Measurements from ENCODE around the gene RALGAPA1.
"Not testable (repeated sequence)": the region's sequence is repeated elsewhere in the genome, so short reads cannot be mapped to it uniquely, and the experiment has no call there.

RALGAPA1 gene

GRCh38 chr14:35699791-35700444 is 109.2 kb downstream of the RALGAPA1 start:
- DNase-seq (ENCODE audit: low spot score): no peak

- no peak for DNase-seq (ENCODE audit: low spot score)
Measured at GRCh38 chr14:35696575-35696974, 112.5 kb downstream of the RALGAPA1 start.

DNA sequence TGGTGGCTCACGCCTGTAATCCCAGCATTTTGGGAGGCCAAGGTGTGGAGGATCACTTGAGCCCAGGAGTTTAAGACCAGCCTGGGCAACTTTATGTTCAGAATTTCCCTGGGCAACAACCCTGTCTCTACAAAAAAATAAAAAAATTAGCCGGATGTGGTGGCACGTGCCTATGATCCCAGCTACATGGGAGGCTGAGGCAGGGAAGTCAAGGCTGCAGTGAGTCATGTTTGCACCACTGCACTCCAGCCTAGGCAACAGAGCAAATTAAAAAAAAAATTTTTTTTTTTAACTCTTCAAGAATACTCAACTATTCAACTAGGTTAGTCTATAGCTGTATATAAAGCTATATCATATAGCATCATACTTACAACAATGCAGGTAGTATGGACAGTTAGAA is 113.0 kb downstream of the RALGAPA1 start:
- DNase-seq (ENCODE audit: low spot score): no peak

DNA sequence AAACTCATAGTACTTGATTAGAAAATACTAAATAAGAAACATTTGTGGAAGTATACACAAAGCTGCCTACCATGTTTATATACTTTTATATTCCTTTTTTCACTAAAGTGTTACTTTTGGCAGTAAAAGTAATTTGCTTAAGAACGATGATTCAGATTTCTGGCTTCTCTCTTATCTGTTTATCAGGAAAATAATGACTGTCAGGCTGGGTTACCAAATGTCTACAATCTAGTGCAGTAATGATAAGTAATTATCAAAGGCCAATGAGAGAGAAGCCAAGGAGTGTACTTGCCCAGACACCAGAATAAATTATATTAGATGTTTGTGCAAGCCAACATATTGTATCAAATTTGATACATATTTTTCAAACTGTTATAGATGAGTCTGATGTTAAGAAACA is 113.4 kb downstream of the RALGAPA1 start:
- no peak for DNase-seq (ENCODE audit: low spot score)

GRCh38 chr14:35695072-35695471 is 114.0 kb downstream of the RALGAPA1 start:
- DNase-seq (ENCODE audit: low spot score): no peak

DNA sequence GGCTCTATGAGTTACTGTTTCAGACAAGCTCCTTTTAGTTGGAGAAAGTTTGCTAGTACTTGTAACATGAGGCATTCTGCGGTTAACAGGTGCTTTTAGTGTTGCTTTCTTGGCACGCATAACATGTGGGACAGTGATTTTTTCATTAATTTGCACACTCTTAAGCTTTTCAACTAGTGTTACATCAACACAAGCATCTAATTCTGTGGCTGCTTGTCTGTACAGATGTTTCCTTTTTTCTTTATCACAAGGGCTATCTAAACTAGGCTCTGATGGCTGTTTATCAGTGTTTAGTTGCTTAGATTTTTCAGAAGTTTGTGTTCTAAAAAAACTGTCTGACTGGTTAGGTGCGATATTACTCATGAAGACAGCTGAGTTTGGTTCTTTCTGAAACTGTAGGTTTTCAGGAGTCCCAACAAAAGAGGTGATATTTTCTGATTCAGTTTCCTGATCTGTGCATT is 120.1 kb downstream of the RALGAPA1 start:
- no peak for DNase-seq (ENCODE audit: low spot score)

- DNase-seq (ENCODE audit: low spot score): no peak
Measured at GRCh38 chr14:35688126-35688826, 120.8 kb downstream of the RALGAPA1 start.

DNA sequence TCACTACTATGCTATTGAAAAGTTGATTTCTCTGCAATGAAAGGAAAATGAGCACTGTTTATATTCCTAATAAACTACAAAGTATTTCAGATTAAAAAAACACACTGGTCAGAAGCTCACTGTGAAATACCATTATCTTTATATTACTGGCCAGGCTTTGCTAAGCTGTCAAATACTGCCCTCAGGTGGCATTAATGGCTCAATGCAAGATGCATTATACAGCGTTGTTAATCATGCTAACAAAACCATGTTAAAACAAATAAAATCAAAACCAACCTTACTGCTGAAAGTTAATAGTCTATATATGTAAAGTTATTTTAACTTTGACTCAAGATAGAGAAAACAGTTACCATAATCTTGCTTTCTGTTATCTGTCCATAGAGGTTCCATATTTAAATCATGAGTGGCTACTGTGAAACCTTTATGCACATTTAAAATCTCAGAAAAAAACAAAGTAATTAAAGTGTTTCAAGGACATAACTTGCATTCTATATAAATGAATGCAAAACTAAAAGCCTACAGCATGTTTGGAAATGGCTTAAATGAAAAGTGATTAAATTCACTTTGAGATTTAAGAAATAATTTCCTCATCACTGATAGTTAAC is 121.7 kb downstream of the RALGAPA1 start:
- DNase-seq (ENCODE audit: low spot score): peak; percentile 47

DNA sequence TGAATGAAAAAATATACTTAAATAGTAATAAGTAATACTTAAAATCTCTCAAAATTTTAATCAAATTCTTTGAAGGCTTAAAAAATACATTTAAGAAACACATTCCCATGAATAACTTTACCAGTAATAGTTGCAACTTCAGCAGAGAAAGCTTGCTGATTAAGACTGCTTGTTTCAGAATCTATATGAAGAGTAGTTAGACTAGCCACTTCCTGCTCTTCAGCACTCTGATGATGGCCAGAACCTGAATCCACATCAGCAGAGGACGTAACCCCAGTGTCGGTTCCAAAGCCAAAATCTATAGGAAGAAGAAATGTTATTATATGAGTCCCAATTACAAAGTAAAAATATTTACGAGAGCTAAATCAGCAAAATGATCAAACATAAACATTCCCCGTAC is 125.4 kb downstream of the RALGAPA1 start:
- not testable (repeated sequence) for DNase-seq (ENCODE audit: low spot score)

DNA sequence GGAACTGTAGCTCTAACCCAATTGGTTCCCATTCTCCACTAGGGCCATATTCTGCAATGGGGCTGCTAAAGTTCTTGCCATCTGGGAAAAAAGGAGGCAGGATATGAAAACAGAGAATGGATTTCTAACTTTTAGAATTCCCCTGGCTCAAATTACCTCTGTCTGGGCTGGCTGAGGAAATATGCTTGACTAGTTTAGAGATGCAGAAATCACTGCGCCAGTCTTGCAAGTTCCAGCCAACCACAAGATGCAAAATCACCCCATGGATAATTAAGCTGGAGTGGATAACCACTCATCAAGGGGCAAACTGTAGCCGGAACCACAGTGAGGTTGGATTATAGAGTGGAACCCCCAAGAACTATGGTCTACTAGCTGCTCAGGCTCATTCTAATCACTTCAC is 126.3 kb downstream of the RALGAPA1 start:
- DNase-seq (ENCODE audit: low spot score): no peak

- no peak for DNase-seq (ENCODE audit: low spot score)
Measured at GRCh38 chr14:35678403-35679028, 130.6 kb downstream of the RALGAPA1 start.

GRCh38 chr14:35669782-35670181 is 139.3 kb downstream of the RALGAPA1 start:
- no peak for DNase-seq (ENCODE audit: low spot score)

DNA sequence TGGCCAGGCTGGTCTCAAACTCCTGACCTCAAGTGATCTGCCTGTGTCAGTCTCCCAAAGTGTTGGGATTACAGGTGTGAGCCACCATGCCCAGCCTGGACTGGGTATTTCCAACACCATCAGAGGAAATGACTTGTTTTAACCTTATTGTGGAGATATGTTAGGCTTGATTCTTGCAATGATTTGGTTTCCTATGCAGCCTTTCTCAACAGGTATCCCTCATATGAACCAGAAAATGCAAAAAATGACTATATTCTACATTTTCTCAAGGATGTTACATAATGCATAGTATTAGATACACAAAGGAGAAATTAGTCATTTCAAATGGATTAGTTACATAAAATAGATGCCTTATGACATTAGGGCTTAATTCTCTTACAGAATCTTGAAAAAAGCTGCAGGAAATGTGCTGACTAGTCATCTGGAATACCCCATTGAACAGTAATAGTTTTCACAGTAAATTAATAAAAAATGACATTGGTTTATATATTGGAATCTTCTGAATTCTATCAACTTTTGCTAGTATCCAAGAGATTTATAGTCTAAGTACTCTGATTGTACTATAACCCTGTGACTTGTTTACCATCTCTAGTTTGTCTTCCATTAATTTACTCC is 142.6 kb downstream of the RALGAPA1 start:
- DNase-seq (ENCODE audit: low spot score): no peak

GRCh38 chr14:35661875-35662274 is 147.2 kb downstream of the RALGAPA1 start:
- no peak for DNase-seq (ENCODE audit: low spot score)

DNA sequence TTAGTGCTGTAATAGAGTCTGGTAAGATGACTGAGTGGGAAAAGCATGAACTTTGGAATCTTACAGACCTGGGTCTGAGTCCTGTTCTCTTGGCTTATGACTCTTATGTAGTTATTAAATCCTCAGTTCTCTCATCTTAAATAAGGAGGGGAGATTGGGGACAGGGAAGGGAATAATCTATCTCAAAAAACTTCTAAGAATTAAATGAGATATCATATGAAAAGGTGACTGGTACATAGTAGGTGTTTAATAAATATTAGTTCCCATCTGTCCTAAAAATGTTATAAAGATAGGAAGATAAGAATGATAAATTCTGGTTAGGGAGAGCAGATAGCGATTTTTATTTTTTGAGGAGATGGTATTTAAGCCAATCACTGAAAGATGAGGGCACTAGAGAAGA is 156.1 kb downstream of the RALGAPA1 start:
- DNase-seq (ENCODE audit: low spot score): no peak

DNA sequence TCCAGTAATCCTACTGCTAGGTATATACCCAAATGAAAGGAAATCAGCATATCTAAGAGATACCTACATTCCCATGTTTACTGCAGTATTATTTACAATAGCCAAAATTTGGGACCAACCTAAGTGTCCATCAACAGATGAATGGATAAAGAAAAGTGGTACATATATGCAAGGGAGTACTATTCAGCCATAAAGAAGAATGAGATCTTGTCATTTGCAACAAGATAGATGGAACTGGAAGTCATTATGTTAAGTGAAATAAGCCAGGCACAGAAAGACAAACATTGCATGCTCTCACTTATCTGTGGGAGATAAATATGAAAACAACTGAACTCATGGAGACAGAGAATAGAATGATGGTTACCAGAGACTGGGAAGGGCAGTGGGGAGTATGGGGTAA is 165.6 kb downstream of the RALGAPA1 start:
- DNase-seq (ENCODE audit: low spot score): no peak

DNA sequence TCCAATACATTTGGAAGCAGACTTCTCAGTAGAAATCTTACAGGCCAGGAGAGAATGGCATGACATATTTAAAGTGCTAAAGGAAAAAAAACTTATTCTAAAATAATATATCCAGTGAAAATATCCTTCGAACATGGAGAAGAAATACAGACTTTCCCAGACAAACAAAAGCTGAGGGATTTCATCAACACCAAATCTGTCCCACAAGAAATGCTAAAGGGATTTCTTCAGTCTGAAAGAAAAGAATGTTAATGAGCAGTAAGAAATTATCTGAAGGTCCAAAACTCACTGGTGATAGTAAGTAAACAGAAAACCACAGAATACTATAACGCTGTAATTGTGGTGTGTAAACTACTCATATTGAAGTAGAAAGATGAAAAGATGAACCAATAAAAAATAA is 171.2 kb downstream of the RALGAPA1 start:
- no peak for DNase-seq (ENCODE audit: low spot score)

DNA sequence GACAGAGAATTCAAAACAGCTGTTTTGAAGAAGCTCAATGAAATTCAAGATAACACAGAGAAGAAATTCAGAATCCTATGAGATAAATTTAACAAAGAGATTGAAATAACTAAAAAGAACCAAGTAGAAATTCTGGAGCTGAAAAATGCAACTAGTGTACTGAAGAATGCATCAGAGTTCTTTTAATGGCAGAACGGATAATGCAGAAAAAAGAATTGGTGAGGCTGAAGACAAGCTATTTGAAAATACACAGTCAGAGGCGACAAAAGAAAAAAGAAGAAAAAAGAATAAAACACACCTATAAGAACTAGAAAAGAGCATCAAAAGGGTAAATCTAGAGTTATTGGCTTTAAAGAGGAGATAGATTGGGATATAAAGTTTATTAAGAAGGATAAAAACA is 171.8 kb downstream of the RALGAPA1 start:
- no peak for DNase-seq (ENCODE audit: low spot score)

DNA sequence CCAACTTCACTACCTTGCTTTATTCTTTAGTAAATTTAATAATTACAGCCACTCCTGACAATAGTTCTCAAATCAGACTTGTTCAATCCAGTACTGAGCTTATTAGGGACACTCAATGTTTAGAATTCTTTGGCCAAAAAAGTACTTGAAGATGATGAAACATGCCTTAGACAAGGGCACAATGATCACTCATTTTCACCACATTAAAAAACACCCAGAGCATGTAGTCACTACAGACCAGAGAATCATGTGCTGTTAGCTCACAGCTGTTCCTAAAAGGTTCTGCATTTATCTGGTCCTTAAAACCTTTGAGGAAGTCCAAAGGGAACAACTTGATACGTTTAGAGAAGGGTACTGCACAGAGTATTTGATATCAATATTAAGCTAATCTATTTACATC is 176.4 kb downstream of the RALGAPA1 start:
- DNase-seq (ENCODE audit: low spot score): no peak

DNA sequence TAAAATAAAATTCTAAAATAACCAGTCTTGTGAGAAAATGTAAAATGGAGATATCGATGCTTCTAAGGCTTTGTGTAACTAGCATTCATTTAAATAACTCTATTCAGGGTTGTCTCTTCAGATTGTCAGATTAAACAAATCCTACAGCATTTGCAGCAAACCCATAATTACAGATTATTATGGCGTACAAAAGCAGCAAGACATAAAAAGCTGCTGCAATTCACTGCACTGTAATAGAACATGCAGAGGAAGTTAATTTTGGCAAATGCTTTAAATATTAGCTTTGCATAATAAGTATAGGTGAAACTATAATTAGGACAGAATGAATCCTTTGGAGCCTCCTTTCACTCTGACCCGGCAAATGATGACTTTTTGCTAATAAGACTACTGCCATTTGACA is 176.8 kb downstream of the RALGAPA1 start:
- DNase-seq (ENCODE audit: low spot score): no peak

DNA sequence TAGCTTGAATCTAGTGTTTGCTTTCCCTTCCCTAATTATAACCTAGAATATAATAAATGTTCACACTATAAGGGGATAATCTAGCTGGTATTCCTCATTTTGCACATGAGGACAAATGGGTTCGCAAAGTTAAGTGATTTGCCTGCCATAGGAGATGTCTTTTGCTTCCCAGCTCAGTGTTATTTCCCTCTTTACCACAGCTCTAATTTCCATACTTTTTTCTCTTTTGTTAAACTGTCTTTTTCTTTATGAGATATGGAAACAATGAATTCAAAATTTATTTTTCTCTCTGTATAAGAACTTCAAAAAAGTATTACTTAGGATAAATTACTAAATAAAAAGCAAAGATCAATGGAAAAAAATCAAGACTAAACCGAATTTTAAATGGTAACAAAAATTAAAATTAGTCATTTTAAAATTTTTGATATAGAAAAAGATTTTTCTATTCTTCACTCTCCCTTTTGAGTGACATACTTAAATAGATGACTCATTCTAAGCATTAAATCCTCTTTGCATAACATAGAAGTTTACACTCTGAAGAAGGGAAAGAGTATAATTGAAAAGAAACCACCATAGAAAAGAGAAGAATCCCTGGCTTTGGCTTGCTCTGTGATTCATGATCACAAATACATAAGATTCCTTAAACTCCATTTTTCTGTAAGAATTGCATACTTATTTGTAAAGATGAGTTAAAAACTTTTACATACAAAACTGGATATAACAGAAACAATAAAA is 177.9 kb downstream of the RALGAPA1 start:
- DNase-seq (ENCODE audit: low spot score): no peak

DNA sequence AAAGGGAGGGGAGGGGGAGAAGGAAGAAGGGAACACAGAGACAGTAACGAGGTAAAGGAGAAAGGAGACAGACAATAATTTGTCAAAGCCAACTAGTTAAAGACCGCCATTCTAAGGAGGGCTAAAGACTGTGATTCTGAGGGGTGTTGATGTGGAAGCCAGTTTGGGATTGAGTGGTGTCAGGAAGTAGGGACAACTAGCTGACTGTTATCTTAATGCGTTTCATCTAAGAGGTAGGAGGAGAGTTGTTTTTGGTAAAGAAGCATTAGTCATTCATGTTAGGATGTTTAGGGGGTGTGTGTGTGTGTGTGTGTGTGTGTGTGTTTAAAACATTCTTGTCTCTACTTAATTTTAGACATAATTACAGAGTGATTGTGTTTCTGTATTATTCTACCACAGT is 180.1 kb downstream of the RALGAPA1 start:
- DNase-seq (ENCODE audit: low spot score): no peak

Data from hematopoietic multipotent progenitor cell treated with erythropoietin and hydrocortisone succinate and interleukin-3 and kit ligand, for 15 days (in vitro differentiated cells).